IMR-90 (cell line): ENCODE measurements around the gene ITGA6. TPM values are rescaled to one million over a fixed set of nuclear protein-coding genes. Genes with fewer than 3 reads are reported as not detected.
A peak's percentile ranks its signal among the peaks of the same experiment; 100 is the strongest.

Experiments
- ATAC-seq: fragments of 200-7000 bp; cut with Tn5 transposase; 2 replicates; pipeline ENCODE4 v1.9.1; 2020; ENCODE audit warnings: low read depth, mild to moderate bottlenecking, moderate library complexity
- BruUV-seq: library from RNA; stranded (reverse); fragments of 400-500 nt; replicated peaks from 2 replicates; lab custom pipeline; 2021; lab: Mats Ljungman, UMichigan
- CTCF ChIA-PET: fragments of 300-600 bp; formaldehyde crosslinking; extraction: SDS; loops from one replicate; lab custom pipeline; 2021; ENCODE audit warnings: antibody characterized with exemption; lab: Yijun Ruan, JAX
- POLR2A ChIA-PET: fragments of 300-600 bp; sonication (Branson Sonifier 250); formaldehyde crosslinking; loops from one replicate; lab custom pipeline; 2022; ENCODE audit warnings: antibody characterized with exemption; ENCODE audit not compliant: unreplicated experiment; lab: Charles Lee
- DNase-seq: peaks from one replicate; pipeline ENCODE4 v3.0.0; 2013
- H2AFZ ChIP-seq: replicated peaks from 2 replicates; pipeline ENCODE3; 2013; ENCODE audit warnings: low read length, mild to moderate bottlenecking; ENCODE audit not compliant: poor library complexity
- H2AK5ac ChIP-seq: 2 replicates; pipeline ENCODE4 v1.6.1; 2013; ENCODE audit warnings: low read depth, low read length, inconsistent platforms
- H2AK9ac ChIP-seq: replicated peaks from 2 replicates; pipeline ENCODE3; 2013; ENCODE audit warnings: mild to moderate bottlenecking, low read depth, low read length, moderate library complexity; ENCODE audit not compliant: poor library complexity
- H2BK120ac ChIP-seq: 2 replicates; pipeline ENCODE4 v1.6.1; 2013; ENCODE audit warnings: low read depth, low read length, inconsistent platforms
- H2BK15ac ChIP-seq: 3 replicates; pipeline ENCODE4 v1.6.1; 2013; ENCODE audit warnings: low read depth, low read length, inconsistent platforms
- H2BK20ac ChIP-seq: 2 replicates; pipeline ENCODE4 v1.6.1; 2013; ENCODE audit warnings: low read depth, mild to moderate bottlenecking, inconsistent platforms, low read length, moderate library complexity
- H2BK5ac ChIP-seq: 2 replicates; pipeline ENCODE4 v1.6.1; 2013; ENCODE audit warnings: mild to moderate bottlenecking, low read depth, low read length, inconsistent platforms; ENCODE audit not compliant: poor library complexity, severe bottlenecking
- H3K14ac ChIP-seq: replicated peaks from 2 replicates; pipeline ENCODE4 v1.6.1; 2013; ENCODE audit warnings: low read depth, low read length, inconsistent platforms
- H3K18ac ChIP-seq: 2 replicates; pipeline ENCODE4 v1.6.1; 2013; ENCODE audit warnings: low read depth, low read length, control low read depth
- H3K23ac ChIP-seq: 2 replicates; pipeline ENCODE4 v1.6.1; 2013; ENCODE audit warnings: low read depth, low read length, inconsistent platforms
- H3K27ac ChIP-seq: 2 replicates; pipeline ENCODE4 v1.5.1; 2013; ENCODE audit warnings: mild to moderate bottlenecking, control low read depth, low read length; ENCODE audit not compliant: insufficient read depth
- H3K27me3 ChIP-seq: 2 replicates; pipeline ENCODE4 v1.6.1; 2013; ENCODE audit warnings: low read length; ENCODE audit not compliant: control insufficient read depth, insufficient read depth
- H3K36me3 ChIP-seq: 2 replicates; pipeline ENCODE4 v1.6.1; 2013; ENCODE audit warnings: low read length, mixed read lengths; ENCODE audit not compliant: control insufficient read depth, insufficient read depth
- H3K4ac ChIP-seq: 2 replicates; pipeline ENCODE4 v1.6.1; 2013; ENCODE audit warnings: low read depth, low read length, inconsistent platforms
- H3K4me1 ChIP-seq: 2 replicates; pipeline ENCODE4 v1.6.1; 2013; ENCODE audit warnings: low read length, mixed read lengths; ENCODE audit not compliant: control insufficient read depth, insufficient read depth
- H3K4me2 ChIP-seq: 2 replicates; pipeline ENCODE4 v1.6.1; 2013; ENCODE audit warnings: low read depth, mild to moderate bottlenecking, control low read depth, low read length, moderate library complexity
- H3K4me3 ChIP-seq: 2 replicates; pipeline ENCODE4 v1.5.1; 2013; ENCODE audit warnings: low read depth, mild to moderate bottlenecking, control low read depth, low read length, moderate library complexity; ENCODE audit not compliant: insufficient read depth
- H3K56ac ChIP-seq: 2 replicates; pipeline ENCODE4 v1.6.1; 2013; ENCODE audit warnings: low read length, inconsistent platforms; ENCODE audit not compliant: insufficient read depth; ENCODE audit errors: extremely low read depth
- H3K79me1 ChIP-seq, 2 experiments: 2 replicates each; pipeline ENCODE4 v1.6.1; 2013; ENCODE audit warnings: low read length in 2 of 2, inconsistent platforms in 1 of 2, low read depth in 1 of 2
- H3K9ac ChIP-seq: 2 replicates; pipeline ENCODE4 v1.6.1; 2013; ENCODE audit warnings: low read depth, low read length, control low read depth
- H3K9me1 ChIP-seq: 2 replicates; pipeline ENCODE4 v1.6.1; 2013; ENCODE audit warnings: low read length, inconsistent platforms; ENCODE audit not compliant: insufficient read depth
- H3K9me3 ChIP-seq: 2 replicates; pipeline ENCODE4 v1.6.1; 2013; ENCODE audit warnings: low read length; ENCODE audit not compliant: control insufficient read depth, insufficient read depth
- H4K20me1 ChIP-seq: 2 replicates; pipeline ENCODE4 v1.6.1; 2013; ENCODE audit warnings: low read length, inconsistent platforms; ENCODE audit not compliant: insufficient read depth
- H4K5ac ChIP-seq: 2 replicates; pipeline ENCODE4 v1.6.1; 2013; ENCODE audit warnings: mild to moderate bottlenecking, low read depth, low read length, control low read depth
- H4K8ac ChIP-seq, 2 experiments: 2 replicates each; pipeline ENCODE4 v1.6.1; 2013; ENCODE audit warnings: low read depth in 2 of 2, low read length in 2 of 2, control low read depth in 1 of 2, inconsistent platforms in 1 of 2
- H4K91ac ChIP-seq: 2 replicates; pipeline ENCODE4 v1.6.1; 2013; ENCODE audit warnings: low read depth, low read length, inconsistent platforms; ENCODE audit not compliant: insufficient read depth
- BHLHE40 ChIP-seq: fragments of 150-350 bp; IDR thresholded peaks from 2 replicates; pipeline ENCODE4 v1.6.1; 2016; ENCODE audit warnings: mild to moderate bottlenecking, low read depth, low read length
- CHD1 ChIP-seq: IDR thresholded peaks from 2 replicates; pipeline ENCODE4 v1.6.1; 2012; ENCODE audit warnings: low read depth, low read length, improper control_type of control experiment
- FOS ChIP-seq: fragments of 150-350 bp; IDR thresholded peaks from 2 replicates; pipeline ENCODE4 v1.6.1; 2016; ENCODE audit warnings: low read depth, low read length
- MXI1 ChIP-seq: IDR thresholded peaks from 2 replicates; pipeline ENCODE4 v1.6.1; 2012; ENCODE audit warnings: low read depth, mild to moderate bottlenecking, low read length, moderate library complexity, borderline replicate concordance
- NFE2L2 ChIP-seq: fragments of 150-350 bp; IDR thresholded peaks from 2 replicates; pipeline ENCODE4 v1.6.1; 2016; ENCODE audit warnings: low read depth, mild to moderate bottlenecking, low read length
- POLR2A ChIP-seq: IDR thresholded peaks from 2 replicates; pipeline ENCODE4 v1.6.1; 2012; ENCODE audit warnings: mild to moderate bottlenecking, low read depth, low read length
- RAD21 ChIP-seq: IDR thresholded peaks from 2 replicates; pipeline ENCODE4 v1.6.1; 2012; ENCODE audit warnings: low read length, improper control_type of control experiment
- RCOR1 ChIP-seq: IDR thresholded peaks from 2 replicates; pipeline ENCODE4 v1.6.1; 2012; ENCODE audit warnings: mild to moderate bottlenecking, low read length, improper control_type of control experiment; ENCODE audit not compliant: insufficient replicate concordance
- RFX5 ChIP-seq: IDR thresholded peaks from 2 replicates; pipeline ENCODE4 v1.8.0; 2012; ENCODE audit warnings: low read depth, mild to moderate bottlenecking, low read length, moderate library complexity
- dilution Hi-C: fragments of 300-500 bp; cut with HindIII; formaldehyde crosslinking; loops from one replicate; pipeline ENCODE4 v1.14.3; 2018; ENCODE audit warnings: low sequenced_read_pairs; ENCODE audit not compliant: unreplicated experiment
- in situ Hi-C: fragments of 300-500 bp; cut with MboI; formaldehyde crosslinking; loops from 3 replicates; pipeline ENCODE4 v1.14.3; 2019; ENCODE audit warnings: low sequenced_read_pairs, inconsistent platforms, mixed read lengths
- intact Hi-C: fragments of 100-400 bp; cut with micrococcal nuclease; formaldehyde crosslinking; loops from 2 replicates; pipeline ENCODE4 v1.10.0; 2022
- polyA plus RNA-seq, 3 experiments: library from polyadenylated mRNA; depleted of rRNA; stranded (reverse); fragments of >200 nt; gene quantifications; 2 replicates each; pipeline ENCODE4 v1.2.3, GENCODE V29; 2012; ENCODE audit warnings: low replicate concordance in 1 of 3
- total RNA-seq: library from RNA; depleted of rRNA; stranded (reverse); fragments of >200 nt; gene quantifications from 2 replicates; pipeline ENCODE4 v1.2.3, GENCODE V29; 2012
- TF ChIP-seq, protein P1 (sequence below): fragments of 150-350 bp; IDR thresholded peaks from 2 replicates; pipeline ENCODE4 v1.6.1; 2016; ENCODE audit warnings: low read depth, mild to moderate bottlenecking, low read length, moderate library complexity, borderline replicate concordance

ITGA6 gene
- total and polyA plus RNA-seq, 2 of the 4 experiments (the other 2 are of a cell fraction): 12.5 to 43.9 TPM

DNA sequence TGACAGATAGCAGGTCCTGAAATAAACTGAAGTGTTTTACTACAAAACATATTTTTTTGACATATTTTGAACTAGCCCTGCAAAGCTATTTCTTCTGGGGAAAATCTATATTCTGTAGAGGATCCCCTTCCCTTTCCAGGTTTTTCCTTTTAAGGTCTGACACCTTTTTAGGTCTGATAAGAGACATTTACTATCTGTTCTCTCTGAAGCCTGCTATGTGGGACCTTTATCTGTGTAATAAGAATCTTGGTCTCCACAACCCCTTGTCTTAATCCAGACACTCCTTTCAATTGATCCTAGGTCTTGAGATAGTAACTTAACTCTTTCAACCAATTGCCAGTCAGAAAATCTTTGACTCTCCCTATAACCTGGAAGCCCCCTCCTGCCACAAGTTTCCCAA is 123.0 kb downstream of the ITGA6 start:
- Histone ChIP-seq H3K9me1 (peaks cover 4% of the 10 kb centered on the region; the same call in 1 of the 2 replicates), H3K4me1 (peaks cover 10% of the 10 kb centered on the region), H4K5ac (peak overlapping the region; percentile 78; the same call in 1 of the 2 replicates), H2BK20ac (no peak overlapping the region), H3K36me3 (no peaks in the 10 kb centered on the region), H2BK5ac (no peak overlapping the region), H2AK5ac (no peak overlapping the region), H3K79me1 (peaks cover 16 to 24% of the 10 kb centered on the region in 2 experiments; a peak in 3 of 4 replicates), H2BK15ac (peak overlapping the region; percentile 68; the same call in 2 of the 3 replicates), H3K9ac (no peak overlapping the region), H3K18ac (peak overlapping the region; percentile 73; the same call in 1 of the 2 replicates), H2BK120ac (peak overlapping the region; percentile 51), H3K4me3 (no peak overlapping the region), H3K27ac (no peak overlapping the region), H4K20me1 (no peaks in the 10 kb centered on the region), H3K4me2 (no peak overlapping the region), H3K56ac (no peak overlapping the region), H3K14ac (no peak overlapping the region), H2AK9ac (no peak overlapping the region), H3K9me3 (peaks cover 5% of the 10 kb centered on the region), H4K91ac (no peak overlapping the region), H3K27me3 (no peaks in the 10 kb centered on the region), H2AFZ (no peak overlapping the region), H3K23ac (no peak overlapping the region), H4K8ac (peak overlapping the region in 1 of 2 experiments; percentile 65; a peak in 2 of 4 replicates), H3K4ac (peak overlapping the region; percentile 25; the same call in 1 of the 2 replicates)
- intact Hi-C loops (loop anchor here (5.0 kb wide), 1 partner anchor 33 kb away; no protein-coding TSS in a partner anchor), in situ Hi-C loops (no loop called here), dilution Hi-C loops (no loop called here)
- ChIA-PET CTCF (no interaction called here), POLR2A (no interaction called here)
- no peak for ATAC-seq
- DNase-seq: no peak
- BruUV-seq: no TSS peak
- no peak for TF ChIP-seq MXI1
- TF ChIP-seq RCOR1: no peak
- no peak for TF ChIP-seq RAD21
- no peak for TF ChIP-seq RFX5
- no peak for TF ChIP-seq CHD1
- no peak for TF ChIP-seq BHLHE40
- TF ChIP-seq FOS: no peak
- no peak for TF ChIP-seq POLR2A
- no peak for TF ChIP-seq NFE2L2
- TF ChIP-seq, protein P1, sequence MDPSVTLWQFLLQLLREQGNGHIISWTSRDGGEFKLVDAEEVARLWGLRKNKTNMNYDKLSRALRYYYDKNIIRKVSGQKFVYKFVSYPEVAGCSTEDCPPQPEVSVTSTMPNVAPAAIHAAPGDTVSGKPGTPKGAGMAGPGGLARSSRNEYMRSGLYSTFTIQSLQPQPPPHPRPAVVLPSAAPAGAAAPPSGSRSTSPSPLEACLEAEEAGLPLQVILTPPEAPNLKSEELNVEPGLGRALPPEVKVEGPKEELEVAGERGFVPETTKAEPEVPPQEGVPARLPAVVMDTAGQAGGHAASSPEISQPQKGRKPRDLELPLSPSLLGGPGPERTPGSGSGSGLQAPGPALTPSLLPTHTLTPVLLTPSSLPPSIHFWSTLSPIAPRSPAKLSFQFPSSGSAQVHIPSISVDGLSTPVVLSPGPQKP: no peak
